Kidney (tissue), 22 donors: ENCODE measurements around the gene TAS2R31. TPM values are rescaled to one million over a fixed set of nuclear protein-coding genes. Genes with fewer than 3 reads are reported as not detected.

Source experiments
- DNase-seq, 5 donors: peaks; one replicate each; pipeline ENCODE4 v3.0.0-alpha.2; 2013 to 2020
- FAIRE-seq: peaks from 2 replicates; lab custom pipeline; 2012; peaks lifted over from hg19 to GRCh38; lab: Jason Lieb, UNC
- H3K27ac ChIP-seq, 2 donors: one replicate each; pipeline ENCODE4 v1.7.0; 2013; ENCODE audit warnings: low read depth in 2 of 2, low read length in 2 of 2, inconsistent platforms in 1 of 2
- H3K27me3 ChIP-seq: one replicate; pipeline ENCODE4 v1.7.1; 2013; ENCODE audit warnings: low read length, inconsistent platforms; ENCODE audit not compliant: control insufficient read depth, insufficient read depth
- H3K36me3 ChIP-seq, 3 donors: one replicate each; pipeline versions ENCODE4 v1.7.0 to v1.7.1; 2013; ENCODE audit warnings: low read length in 3 of 3, control low read depth in 1 of 3, inconsistent platforms in 1 of 3; ENCODE audit not compliant: insufficient read depth in 3 of 3, control insufficient read depth in 2 of 3
- H3K4me1 ChIP-seq, 3 donors: one replicate each; pipeline versions ENCODE4 v1.7.0 to v1.7.1; 2013; ENCODE audit warnings: low read length in 3 of 3, inconsistent platforms in 1 of 3, low read depth in 1 of 3; ENCODE audit not compliant: control insufficient read depth in 2 of 3, insufficient read depth in 2 of 3
- H3K4me3 ChIP-seq, 3 donors: one replicate each; pipeline versions ENCODE4 v1.7.0 to v1.8.1; 2013; ENCODE audit warnings: low read length in 3 of 3, control low read depth in 1 of 3, inconsistent platforms in 1 of 3
- H3K9ac ChIP-seq, 3 donors: one replicate each; pipeline versions ENCODE4 v1.7.0 to v1.7.1; 2013; ENCODE audit warnings: low read length in 3 of 3, control low read depth in 1 of 3, inconsistent platforms in 1 of 3
- H3K9me3 ChIP-seq, 3 donors: one replicate each; pipeline versions ENCODE4 v1.7.0 to v1.7.1; 2013; ENCODE audit warnings: low read length in 3 of 3, control low read depth in 1 of 3, inconsistent platforms in 1 of 3; ENCODE audit not compliant: control insufficient read depth in 2 of 3, insufficient read depth in 1 of 3
- intact Hi-C: fragments of 100-400 bp; cut with DNase I; formaldehyde crosslinking; loops from one replicate; pipeline ENCODE4 v1.11.1; 2022
- long read RNA-seq, 10 donors: library from polyadenylated mRNA in 1 of 10; unstranded in 1 of 10; transcript quantifications; one replicate each; pipeline ENCODE4 v2.0.0 and lab custom pipeline, GENCODE V29; 2021 to 2026
- polyA plus RNA-seq: library from polyadenylated mRNA; stranded (reverse); fragments of 350-450 nt; fragmentation: Illumina TruSeq; extraction: RNeasy Lipid Tissue Mini Kit (QIAGEN cat#74804); gene quantifications from one replicate; pipeline ENCODE4 v1.2.3, GENCODE V29; 2014; ENCODE audit warnings: low read depth, low replicate concordance; ENCODE audit not compliant: insufficient read depth
- total RNA-seq: library from RNA; stranded (reverse); fragmentation: NEBNext Ultra II Directional; extraction: Animal tissue kit (Norgen Biotek cat#: 25700); gene quantifications from one replicate; pipeline ENCODE4 v1.2.1, GENCODE V29; 2021
- TF ChIP-seq, protein P1 (sequence below): IDR thresholded peaks from 3 replicates; pipeline ENCODE4 v1.5.1; 2012; ENCODE audit warnings: mild to moderate bottlenecking, moderate library complexity, borderline replicate concordance; ENCODE audit not compliant: insufficient read depth; ENCODE audit errors: extremely low read depth
- donor health status: control.
- donor health status: control.
- donor health status: control.
- donor health status: control.
- donor health status: control.
- donor health status: DM: yes; HTN: yes; CAD: no.
- donor health status: Normal renal cell carcinoma (clear cell type).

Gene TAS2R31, protein sequence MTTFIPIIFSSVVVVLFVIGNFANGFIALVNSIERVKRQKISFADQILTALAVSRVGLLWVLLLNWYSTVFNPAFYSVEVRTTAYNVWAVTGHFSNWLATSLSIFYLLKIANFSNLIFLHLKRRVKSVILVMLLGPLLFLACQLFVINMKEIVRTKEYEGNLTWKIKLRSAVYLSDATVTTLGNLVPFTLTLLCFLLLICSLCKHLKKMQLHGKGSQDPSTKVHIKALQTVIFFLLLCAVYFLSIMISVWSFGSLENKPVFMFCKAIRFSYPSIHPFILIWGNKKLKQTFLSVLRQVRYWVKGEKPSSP
- total RNA-seq: 5.9 TPM
- polyA plus RNA-seq: not detected
- long read RNA-seq, donor 1, partial matches to known transcripts: 0 of 1 reads
- long read RNA-seq, donor 1, other reads (novel, unspliced or antisense): 0 of 1 reads
- long read RNA-seq, donor 2: 0 reads
- long read RNA-seq, donor 3, partial matches to known transcripts: 0 of 1 reads
- long read RNA-seq, donor 3, other reads (novel, unspliced or antisense): 0 of 1 reads
- long read RNA-seq, donor 4: 0 reads
- long read RNA-seq, donor 5, partial matches to known transcripts: 0 of 1 reads
- long read RNA-seq, donor 5, other reads (novel, unspliced or antisense): 0 of 1 reads
- long read RNA-seq, donor 6, partial matches to known transcripts: 0 of 1 reads
- long read RNA-seq, donor 6, other reads (novel, unspliced or antisense): 0 of 1 reads
- long read RNA-seq, donor 7: 0 reads
- long read RNA-seq, donor 8: 0 reads
- long read RNA-seq, donor 9, partial matches to known transcripts: 0 of 1 reads
- long read RNA-seq, donor 9, other reads (novel, unspliced or antisense): 0 of 1 reads
- long read RNA-seq, donor 10: 0 reads

DNA sequence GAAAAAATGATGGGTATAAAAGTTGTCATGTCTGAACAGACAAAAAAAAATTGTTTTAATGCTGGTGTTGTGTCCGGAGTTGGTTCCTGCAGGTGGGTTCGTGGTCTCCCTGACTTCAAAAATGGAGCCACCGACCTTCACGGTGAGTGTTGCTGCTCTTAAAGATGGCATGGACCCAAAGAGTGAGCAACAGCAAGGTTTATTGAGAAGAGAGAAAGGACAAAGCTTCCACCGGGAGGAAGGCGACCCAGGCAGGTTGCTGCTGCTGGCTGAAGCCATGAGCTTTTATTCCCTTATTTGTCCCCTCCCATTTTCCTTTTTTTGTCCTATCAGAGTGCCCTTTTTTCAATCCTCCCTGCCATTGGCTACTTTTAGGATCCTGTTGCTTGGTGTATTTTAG is at the start of gene TAS2R31:
Gene TAS2R31 (minus strand): TSS at position 101 of the 400 bp plus-strand sequence. CDS start 72 bp downstream, at position 29.
- no peaks in the 10 kb centered on the region for H3K4me1 ChIP-seq
- H3K4me3 ChIP-seq: no peak within 1 kb of the TSS
- intact Hi-C loops: no loop called here
- TF ChIP-seq, protein P1, sequence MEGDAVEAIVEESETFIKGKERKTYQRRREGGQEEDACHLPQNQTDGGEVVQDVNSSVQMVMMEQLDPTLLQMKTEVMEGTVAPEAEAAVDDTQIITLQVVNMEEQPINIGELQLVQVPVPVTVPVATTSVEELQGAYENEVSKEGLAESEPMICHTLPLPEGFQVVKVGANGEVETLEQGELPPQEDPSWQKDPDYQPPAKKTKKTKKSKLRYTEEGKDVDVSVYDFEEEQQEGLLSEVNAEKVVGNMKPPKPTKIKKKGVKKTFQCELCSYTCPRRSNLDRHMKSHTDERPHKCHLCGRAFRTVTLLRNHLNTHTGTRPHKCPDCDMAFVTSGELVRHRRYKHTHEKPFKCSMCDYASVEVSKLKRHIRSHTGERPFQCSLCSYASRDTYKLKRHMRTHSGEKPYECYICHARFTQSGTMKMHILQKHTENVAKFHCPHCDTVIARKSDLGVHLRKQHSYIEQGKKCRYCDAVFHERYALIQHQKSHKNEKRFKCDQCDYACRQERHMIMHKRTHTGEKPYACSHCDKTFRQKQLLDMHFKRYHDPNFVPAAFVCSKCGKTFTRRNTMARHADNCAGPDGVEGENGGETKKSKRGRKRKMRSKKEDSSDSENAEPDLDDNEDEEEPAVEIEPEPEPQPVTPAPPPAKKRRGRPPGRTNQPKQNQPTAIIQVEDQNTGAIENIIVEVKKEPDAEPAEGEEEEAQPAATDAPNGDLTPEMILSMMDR: no peak
- DNase-seq: no peak
- no peak within 1 kb of the TSS for H3K9ac ChIP-seq
- H3K9me3 ChIP-seq: no peaks in the 10 kb centered on the region
- H3K27me3 ChIP-seq: no peaks in the 10 kb centered on the region
- no peaks in the 10 kb centered on the region for H3K36me3 ChIP-seq
- no peak for FAIRE-seq
- no peak within 1 kb of the TSS for H3K27ac ChIP-seq

DNA sequence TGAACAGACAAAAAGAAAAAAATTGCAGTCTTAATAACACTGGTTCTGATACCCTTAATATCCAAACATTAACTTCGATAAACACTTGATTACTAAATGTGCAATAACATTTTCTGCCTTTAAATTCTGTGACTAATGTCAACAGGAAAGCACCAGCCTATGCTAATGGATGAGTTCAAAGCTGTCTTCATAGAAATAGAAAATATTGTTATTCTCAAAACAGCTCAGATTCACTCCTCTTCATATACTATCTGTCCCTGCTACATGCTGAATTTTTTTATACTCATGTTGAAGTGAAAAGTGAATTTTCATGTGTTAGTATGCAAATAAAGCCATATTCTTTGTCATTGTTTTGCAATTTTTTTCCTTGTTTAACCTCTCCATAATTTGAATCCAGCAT is 47.0 kb upstream of the TAS2R31 start:
- H3K4me1 ChIP-seq: no peaks in the 10 kb centered on the region
- TF ChIP-seq, protein P1: no peak
- no peak overlapping the region for H3K27ac ChIP-seq
- FAIRE-seq (no peak), DNase-seq (no peak)
- intact Hi-C loops: no loop called here
- H3K36me3 ChIP-seq: no peaks in the 10 kb centered on the region
- no peaks in the 10 kb centered on the region for H3K27me3 ChIP-seq
- H3K4me3 ChIP-seq: no peak overlapping the region
- H3K9me3 ChIP-seq: no peaks in the 10 kb centered on the region
- H3K9ac ChIP-seq: no peak overlapping the region

DNA sequence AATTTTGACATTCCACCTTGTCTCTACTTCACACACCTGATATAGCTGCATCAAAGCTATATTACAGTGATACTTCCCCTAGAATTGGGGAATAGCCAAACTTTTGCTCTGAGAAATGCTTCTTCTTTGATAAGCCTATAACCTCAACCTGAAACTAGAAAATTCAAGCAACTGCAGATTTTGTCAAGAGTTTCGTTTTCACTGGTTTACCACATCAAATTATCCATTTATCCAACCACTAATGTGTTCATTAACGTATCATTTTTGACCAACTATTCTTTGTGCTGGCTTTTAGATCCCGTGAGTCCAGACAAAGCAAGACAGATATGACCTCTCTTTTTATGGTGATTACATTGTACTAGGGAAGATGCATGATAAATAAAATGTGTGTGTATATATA is 44.4 kb upstream of the TAS2R31 start:
- Histone ChIP-seq H3K27me3 (no peaks in the 10 kb centered on the region), H3K36me3 (no peaks in the 10 kb centered on the region), H3K4me1 (no peaks in the 10 kb centered on the region), H3K4me3 (no peak overlapping the region), H3K27ac (no peak overlapping the region), H3K9ac (no peak overlapping the region), H3K9me3 (no peaks in the 10 kb centered on the region)
- intact Hi-C loops: no loop called here
- FAIRE-seq (no peak), DNase-seq (no peak)
- TF ChIP-seq, protein P1: no peak
